ENCODE data around the gene GLG1. TPM values are rescaled to one million over a fixed set of nuclear protein-coding genes. Genes with fewer than 3 reads are reported as not detected.

GLG1 gene
- total RNA-seq, 1 experiment from 2014 or later = 487 TPM

GRCh38 chr16:74565378-74565777, 41.5 kb downstream of the GLG1 start:
- TF ChIP-seq, protein P1, sequence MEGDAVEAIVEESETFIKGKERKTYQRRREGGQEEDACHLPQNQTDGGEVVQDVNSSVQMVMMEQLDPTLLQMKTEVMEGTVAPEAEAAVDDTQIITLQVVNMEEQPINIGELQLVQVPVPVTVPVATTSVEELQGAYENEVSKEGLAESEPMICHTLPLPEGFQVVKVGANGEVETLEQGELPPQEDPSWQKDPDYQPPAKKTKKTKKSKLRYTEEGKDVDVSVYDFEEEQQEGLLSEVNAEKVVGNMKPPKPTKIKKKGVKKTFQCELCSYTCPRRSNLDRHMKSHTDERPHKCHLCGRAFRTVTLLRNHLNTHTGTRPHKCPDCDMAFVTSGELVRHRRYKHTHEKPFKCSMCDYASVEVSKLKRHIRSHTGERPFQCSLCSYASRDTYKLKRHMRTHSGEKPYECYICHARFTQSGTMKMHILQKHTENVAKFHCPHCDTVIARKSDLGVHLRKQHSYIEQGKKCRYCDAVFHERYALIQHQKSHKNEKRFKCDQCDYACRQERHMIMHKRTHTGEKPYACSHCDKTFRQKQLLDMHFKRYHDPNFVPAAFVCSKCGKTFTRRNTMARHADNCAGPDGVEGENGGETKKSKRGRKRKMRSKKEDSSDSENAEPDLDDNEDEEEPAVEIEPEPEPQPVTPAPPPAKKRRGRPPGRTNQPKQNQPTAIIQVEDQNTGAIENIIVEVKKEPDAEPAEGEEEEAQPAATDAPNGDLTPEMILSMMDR (conservative IDR thresholded peaks at IDR 0.05; ENCODE audit: low read depth, low read length) = no peak
- no peak for TF ChIP-seq EZH2 (IDR thresholded peaks at IDR 0.05; ENCODE audit: borderline replicate concordance, low read depth, low read length, poor library complexity, severe bottlenecking)
- BruUV-seq (replicated peaks) = no TSS peak
- Histone ChIP-seq H3K9me3 (ENCODE audit: low read depth, low read length, poor library complexity, severe bottlenecking) (no peaks in the 10 kb centered on the region), H3K27ac (ENCODE audit: low read depth, low read length, poor library complexity, severe bottlenecking) (peak overlapping the region; percentile 85), H3K4me1 (ENCODE audit: insufficient read depth, low read length, poor library complexity, severe bottlenecking) (peaks cover 90% of the 10 kb centered on the region), H3K4me3 (ENCODE audit: low read depth, low read length, poor library complexity, severe bottlenecking) (no peak overlapping the region), H3K36me3 (ENCODE audit: insufficient read depth, low read length, poor library complexity, severe bottlenecking) (peaks cover 19% of the 10 kb centered on the region), H3K27me3 (replicated peaks; ENCODE audit: insufficient read depth, low read depth, low read length, poor library complexity) (no peaks in the 10 kb centered on the region)
- intact Hi-C loops (cut with micrococcal nuclease; ENCODE audit: unreplicated experiment) = no loop called here
- ChIA-PET POLR2A (ENCODE audit: low non-redundant PET) (no interaction called here), CTCF (no interaction called here)
- peak; percentile 47 for DNase-seq (ENCODE audit: low spot score)

- H3K9me3 ChIP-seq (ENCODE audit: low read depth, low read length, poor library complexity, severe bottlenecking) = no peaks in the 10 kb centered on the region
- H3K27ac ChIP-seq (ENCODE audit: low read depth, low read length, poor library complexity, severe bottlenecking) = peak overlapping the region; percentile 85
- TF ChIP-seq EZH2 (IDR thresholded peaks at IDR 0.05; ENCODE audit: borderline replicate concordance, low read depth, low read length, poor library complexity, severe bottlenecking) = no peak
- TF ChIP-seq, protein P1 (conservative IDR thresholded peaks at IDR 0.05; ENCODE audit: low read depth, low read length) = no peak
- CTCF ChIA-PET = no interaction called here
- peaks cover 19% of the 10 kb centered on the region for H3K36me3 ChIP-seq (ENCODE audit: insufficient read depth, low read length, poor library complexity, severe bottlenecking)
- peaks cover 94% of the 10 kb centered on the region for H3K4me1 ChIP-seq (ENCODE audit: insufficient read depth, low read length, poor library complexity, severe bottlenecking)
- no peak for DNase-seq (ENCODE audit: low spot score)
- BruUV-seq (replicated peaks) = no TSS peak
- POLR2A ChIA-PET (ENCODE audit: low non-redundant PET) = no interaction called here
- intact Hi-C loops (cut with micrococcal nuclease; ENCODE audit: unreplicated experiment) = no loop called here
- H3K4me3 ChIP-seq (ENCODE audit: low read depth, low read length, poor library complexity, severe bottlenecking) = no peak overlapping the region
- no peaks in the 10 kb centered on the region for H3K27me3 ChIP-seq (replicated peaks; ENCODE audit: insufficient read depth, low read depth, low read length, poor library complexity)
These were observed 42.4 kb downstream of the GLG1 start for GRCh38 chr16:74564451-74564984.

DNA sequence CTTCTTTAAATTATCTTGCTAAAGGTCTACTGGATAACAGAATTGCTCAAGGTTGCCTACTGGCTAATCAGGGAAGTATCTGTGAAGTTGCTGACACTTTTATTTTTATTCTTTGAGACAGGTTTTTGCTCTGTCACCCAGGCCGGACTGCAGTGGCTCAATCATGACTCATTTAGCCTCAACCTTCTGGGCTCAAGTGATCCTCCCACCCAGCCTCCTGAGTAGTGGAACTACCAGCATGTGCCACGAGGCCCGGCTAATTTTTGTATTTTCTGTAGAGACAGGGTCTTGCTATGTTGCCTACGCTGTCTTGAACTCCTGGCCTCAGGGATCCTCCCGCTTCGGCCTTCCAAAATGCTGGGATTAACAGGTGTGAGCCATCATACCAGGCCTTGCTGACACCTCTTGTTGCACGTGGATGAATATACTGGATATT, 43.1 kb downstream of the GLG1 start:
- H3K4me1 ChIP-seq (ENCODE audit: insufficient read depth, low read length, poor library complexity, severe bottlenecking) = peaks cover 94% of the 10 kb centered on the region
- no TSS peak for BruUV-seq (replicated peaks)
- intact Hi-C loops (cut with micrococcal nuclease; ENCODE audit: unreplicated experiment) = no loop called here
- peak overlapping the region; percentile 85 for H3K27ac ChIP-seq (ENCODE audit: low read depth, low read length, poor library complexity, severe bottlenecking)
- DNase-seq (ENCODE audit: low spot score) = no peak
- no peaks in the 10 kb centered on the region for H3K9me3 ChIP-seq (ENCODE audit: low read depth, low read length, poor library complexity, severe bottlenecking)
- POLR2A ChIA-PET (ENCODE audit: low non-redundant PET) = no interaction called here
- no peaks in the 10 kb centered on the region for H3K27me3 ChIP-seq (replicated peaks; ENCODE audit: insufficient read depth, low read depth, low read length, poor library complexity)
- peaks cover 19% of the 10 kb centered on the region for H3K36me3 ChIP-seq (ENCODE audit: insufficient read depth, low read length, poor library complexity, severe bottlenecking)
- TF ChIP-seq, protein P1 (conservative IDR thresholded peaks at IDR 0.05; ENCODE audit: low read depth, low read length) = no peak
- no peak for TF ChIP-seq EZH2 (IDR thresholded peaks at IDR 0.05; ENCODE audit: borderline replicate concordance, low read depth, low read length, poor library complexity, severe bottlenecking)
- H3K4me3 ChIP-seq (ENCODE audit: low read depth, low read length, poor library complexity, severe bottlenecking) = no peak overlapping the region
- CTCF ChIA-PET = no interaction called here

All from A673 (cell line).